HEK293T (cell line): ENCODE data around the gene PLCD4.

ENCODE experiments used
- CTCF ChIA-PET: fragments of 350-600 bp; formaldehyde crosslinking; extraction: SDS; loops from one replicate; lab custom pipeline; 2021; ENCODE audit warnings: antibody characterized with exemption, inconsistent platforms; lab: Yijun Ruan, JAX
- POLR2A ChIA-PET: fragments of 350-600 bp; formaldehyde crosslinking; extraction: SDS; loops from one replicate; lab custom pipeline; 2020; ENCODE audit warnings: antibody characterized with exemption, inconsistent platforms; lab: Yijun Ruan, JAX
- DNase-seq: peaks from one replicate; pipeline ENCODE4 v3.0.0; 2012; ENCODE audit warnings: mixed read lengths; ENCODE audit errors: extremely low spot score
- ARNT ChIP-seq: fragments of 450-650 bp; IDR thresholded peaks from 2 replicates; pipeline ENCODE4 v1.6.1; 2017; ENCODE audit warnings: mild to moderate bottlenecking
- BHLHE40 ChIP-seq: fragments of 450-650 bp; IDR thresholded peaks from 2 replicates; pipeline ENCODE4 v1.6.1; 2016; ENCODE audit warnings: mild to moderate bottlenecking, moderate library complexity, borderline replicate concordance
- CTBP1 ChIP-seq: fragments of 450-650 bp; IDR thresholded peaks from 2 replicates; pipeline ENCODE4 v1.6.1; 2016; ENCODE audit warnings: borderline replicate concordance
- ELF4 ChIP-seq: fragments of 450-650 bp; IDR thresholded peaks from 2 replicates; pipeline ENCODE4 v1.6.1; 2017; ENCODE audit warnings: antibody characterized with exemption
- FOXA1 ChIP-seq: fragments of 450-650 bp; IDR thresholded peaks from 2 replicates; pipeline ENCODE4 v1.6.1; 2016; ENCODE audit warnings: mild to moderate bottlenecking
- FOXK2 ChIP-seq: fragments of 450-650 bp; IDR thresholded peaks from 2 replicates; pipeline ENCODE4 v1.6.1; 2016; ENCODE audit warnings: mild to moderate bottlenecking
- FOXM1 ChIP-seq: fragments of 450-650 bp; IDR thresholded peaks from 2 replicates; pipeline ENCODE4 v1.6.1; 2017; ENCODE audit warnings: mild to moderate bottlenecking, borderline replicate concordance
- HDGF ChIP-seq: fragments of 450-650 bp; IDR thresholded peaks from 2 replicates; pipeline ENCODE4 v1.6.1; 2017; ENCODE audit warnings: antibody characterized with exemption, borderline replicate concordance
- L3MBTL2 ChIP-seq: fragments of 450-650 bp; conservative IDR thresholded peaks from 2 replicates; pipeline ENCODE4 v1.6.1; 2016; ENCODE audit warnings: mild to moderate bottlenecking
- LEF1 ChIP-seq: fragments of 450-650 bp; IDR thresholded peaks from 2 replicates; pipeline ENCODE4 v1.6.1; 2017; ENCODE audit warnings: mild to moderate bottlenecking, borderline replicate concordance
- NFRKB ChIP-seq: fragments of 450-650 bp; IDR thresholded peaks from 2 replicates; pipeline ENCODE4 v1.6.1; 2016; ENCODE audit warnings: mild to moderate bottlenecking, moderate library complexity
- PKNOX1 ChIP-seq: fragments of 450-650 bp; IDR thresholded peaks from 2 replicates; pipeline ENCODE4 v1.6.1; 2016
- SP1 ChIP-seq: fragments of 450-650 bp; IDR thresholded peaks from 2 replicates; pipeline ENCODE4 v1.6.1; 2017
- SUZ12 ChIP-seq: fragments of 450-650 bp; IDR thresholded peaks from 2 replicates; pipeline ENCODE4 v1.6.1; 2016; ENCODE audit warnings: mild to moderate bottlenecking
- TARDBP ChIP-seq: fragments of 450-650 bp; IDR thresholded peaks from 2 replicates; pipeline ENCODE4 v1.6.1; 2016
- ZNF384 ChIP-seq: fragments of 450-650 bp; IDR thresholded peaks from 2 replicates; pipeline ENCODE4 v1.6.1; 2016

PLCD4 gene

GRCh38 chr2:218585541-218585940, 22.2 kb upstream of the PLCD4 start:
- ChIA-PET POLR2A (no interaction called here), CTCF (no interaction called here)
- no peak for DNase-seq
- TF ChIP-seq CTBP1 (no peak), ZNF384 (no peak), HDGF (no peak), FOXM1 (no peak), SUZ12 (no peak), NFRKB (no peak), SP1 (no peak), ELF4 (no peak), TARDBP (no peak), PKNOX1 (no peak), ARNT (no peak), L3MBTL2 (no peak), BHLHE40 (no peak), LEF1 (no peak), FOXA1 (no peak), FOXK2 (no peak)

GRCh38 chr2:218605432-218605831, 2.3 kb upstream of the PLCD4 start:
- DNase-seq: no peak
- no peak for TF ChIP-seq NFRKB
- TF ChIP-seq BHLHE40: no peak
- TF ChIP-seq FOXK2: no peak
- TF ChIP-seq TARDBP: no peak
- TF ChIP-seq L3MBTL2: no peak
- no peak for TF ChIP-seq HDGF
- TF ChIP-seq CTBP1: no peak
- no peak for TF ChIP-seq SUZ12
- no peak for TF ChIP-seq ARNT
- no peak for TF ChIP-seq FOXA1
- no peak for TF ChIP-seq ELF4
- TF ChIP-seq SP1: no peak
- ChIA-PET POLR2A (no interaction called here), CTCF (no interaction called here)

GRCh38 chr2:218615868-218616315, 8.2 kb downstream of the PLCD4 start:
- CTCF ChIA-PET: no interaction called here
- TF ChIP-seq CTBP1 (no peak), ZNF384 (no peak), FOXA1 (no peak), HDGF (no peak), BHLHE40 (no peak), FOXK2 (no peak), SUZ12 (no peak), NFRKB (no peak), L3MBTL2 (no peak), ELF4 (no peak), FOXM1 (no peak)
- POLR2A ChIA-PET: interaction anchor here (1.6 kb wide), 1 partner anchor 8 kb away, joined by 5 read pairs; the partner anchor contains the start of gene PLCD4
- no peak for DNase-seq

- ChIA-PET POLR2A (no interaction called here), CTCF (no interaction called here)
- TF ChIP-seq SP1 (no peak), NFRKB (no peak), ELF4 (no peak), LEF1 (no peak), CTBP1 (no peak), ARNT (no peak), L3MBTL2 (no peak), BHLHE40 (no peak), FOXA1 (no peak), ZNF384 (no peak), FOXK2 (no peak), SUZ12 (no peak), FOXM1 (no peak), HDGF (no peak), TARDBP (no peak), PKNOX1 (no peak)
- DNase-seq: no peak
Measured at GRCh38 chr2:218618102-218618860, 10.6 kb downstream of the PLCD4 start.

- POLR2A ChIA-PET: no interaction called here
Measured at GRCh38 chr2:218621007-218621406, 13.3 kb downstream of the PLCD4 start.

More at GRCh38 chr2:218621007-218621406, 13.3 kb downstream of the PLCD4 start:
- CTCF ChIA-PET: no interaction called here
- no peak for TF ChIP-seq FOXM1
- no peak for TF ChIP-seq ELF4
- no peak for TF ChIP-seq HDGF
- no peak for TF ChIP-seq SP1
- no peak for TF ChIP-seq SUZ12
- no peak for TF ChIP-seq L3MBTL2
- no peak for TF ChIP-seq CTBP1
- TF ChIP-seq LEF1: no peak
- no peak for TF ChIP-seq TARDBP
- no peak for TF ChIP-seq ZNF384
- no peak for TF ChIP-seq PKNOX1
- no peak for TF ChIP-seq NFRKB
- no peak for TF ChIP-seq FOXK2
- no peak for TF ChIP-seq BHLHE40
- TF ChIP-seq FOXA1: no peak
- TF ChIP-seq ARNT: no peak
- no peak for DNase-seq
